PC-9 (cell line): Measurements from ENCODE around the gene HCAR3. TPM values are rescaled to one million over a fixed set of nuclear protein-coding genes. Genes with fewer than 3 reads are reported as not detected.
A peak's percentile ranks its signal among the peaks of the same experiment; 100 is the strongest.
"Not testable (repeated sequence)": the region's sequence is repeated elsewhere in the genome, so short reads cannot be mapped to it uniquely, and the experiment has no call there.

ENCODE experiments used
- BruUV-seq: library from RNA; stranded (reverse); fragments of 400-500 nt; replicated peaks from 2 replicates; lab custom pipeline; 2021; lab: Mats Ljungman, UMichigan
- CTCF ChIA-PET: fragments of 300-600 bp; sonication (Branson Sonifier 250); formaldehyde crosslinking; loops from one replicate; lab custom pipeline; 2022; ENCODE audit warnings: antibody characterized with exemption; lab: Charles Lee
- POLR2A ChIA-PET: fragments of 300-600 bp; sonication (Branson Sonifier 250); formaldehyde crosslinking; loops from one replicate; lab custom pipeline; 2022; ENCODE audit warnings: antibody characterized with exemption; ENCODE audit not compliant: unreplicated experiment; lab: Charles Lee
- DNase-seq, 2 experiments: peaks; one replicate each; pipeline versions ENCODE4 v3.0.0 to v3.0.0-alpha.2; 2015 to 2022; ENCODE audit warnings: mixed read lengths in 1 of 2
- H2AFZ ChIP-seq: fragments of 200-600 bp; sonication (generic); 2 replicates; pipeline ENCODE4 v1.8.1; 2017; ENCODE audit warnings: antibody characterized with exemption
- H3F3A ChIP-seq: fragments of 200-600 bp; sonication (generic); 2 replicates; pipeline ENCODE4 v1.8.1; 2017; ENCODE audit warnings: antibody characterized with exemption, mild to moderate bottlenecking, low read depth; ENCODE audit not compliant: insufficient read depth
- H3K27ac ChIP-seq: fragments of 200-600 bp; sonication (generic); 2 replicates; pipeline ENCODE4 v1.6.1; 2016; ENCODE audit warnings: mixed run types
- H3K27me3 ChIP-seq: fragments of 200-600 bp; sonication (generic); 2 replicates; pipeline ENCODE4 v1.6.1; 2016; ENCODE audit warnings: low read depth, mixed run types; ENCODE audit not compliant: insufficient read depth
- H3K36me3 ChIP-seq: fragments of 200-600 bp; sonication (generic); 2 replicates; pipeline ENCODE4 v1.6.1; 2016; ENCODE audit warnings: low read depth, mixed run types
- H3K4me1 ChIP-seq: fragments of 200-600 bp; sonication (generic); replicated peaks from 2 replicates; pipeline ENCODE4 v1.6.1; 2016; ENCODE audit warnings: mixed run types; ENCODE audit not compliant: insufficient read depth
- H3K4me2 ChIP-seq: fragments of 200-600 bp; sonication (generic); 2 replicates; pipeline ENCODE4 v1.6.1; 2017; ENCODE audit warnings: mixed run types
- H3K4me3 ChIP-seq: fragments of 200-600 bp; sonication (generic); 2 replicates; pipeline ENCODE4 v1.6.1; 2016; ENCODE audit warnings: mixed run types
- H3K79me2 ChIP-seq: fragments of 200-600 bp; sonication (generic); 2 replicates; pipeline ENCODE4 v1.6.1; 2017; ENCODE audit warnings: low read depth, mixed run types
- H3K9me2 ChIP-seq: fragments of 200-600 bp; sonication (generic); 2 replicates; pipeline ENCODE4 v1.8.1; 2017; ENCODE audit warnings: mild to moderate bottlenecking; ENCODE audit not compliant: insufficient read depth
- H3K9me3 ChIP-seq: fragments of 200-600 bp; sonication (generic); 2 replicates; pipeline ENCODE4 v1.8.1; 2016; ENCODE audit warnings: low read depth; ENCODE audit not compliant: insufficient read depth
- H4K20me1 ChIP-seq: fragments of 200-600 bp; sonication (generic); 2 replicates; pipeline ENCODE4 v1.8.1; 2017; ENCODE audit not compliant: insufficient read depth
- EZH2 ChIP-seq: fragments of 200-600 bp; sonication (generic); IDR thresholded peaks from 2 replicates; pipeline ENCODE4 v1.8.0; 2017; ENCODE audit warnings: antibody characterized with exemption, low read depth
- intact Hi-C: fragments of 100-400 bp; cut with micrococcal nuclease; formaldehyde crosslinking; loops from one replicate; pipeline ENCODE4 v1.10.0; 2022; ENCODE audit not compliant: unreplicated experiment
- total RNA-seq: library from RNA; stranded (reverse); gene quantifications from 2 replicates; pipeline ENCODE4 v1.2.3, GENCODE V29; 2021
- TF ChIP-seq, protein P1 (sequence below): fragments of 200-600 bp; sonication (generic); conservative IDR thresholded peaks from 2 replicates; pipeline ENCODE4 v1.6.1; 2017; ENCODE audit warnings: mixed run types, antibody characterized with exemption, mild to moderate bottlenecking, moderate library complexity

HCAR3 gene
- total RNA-seq, 1 experiment from 2014 or later = 0.44 TPM

DNA sequence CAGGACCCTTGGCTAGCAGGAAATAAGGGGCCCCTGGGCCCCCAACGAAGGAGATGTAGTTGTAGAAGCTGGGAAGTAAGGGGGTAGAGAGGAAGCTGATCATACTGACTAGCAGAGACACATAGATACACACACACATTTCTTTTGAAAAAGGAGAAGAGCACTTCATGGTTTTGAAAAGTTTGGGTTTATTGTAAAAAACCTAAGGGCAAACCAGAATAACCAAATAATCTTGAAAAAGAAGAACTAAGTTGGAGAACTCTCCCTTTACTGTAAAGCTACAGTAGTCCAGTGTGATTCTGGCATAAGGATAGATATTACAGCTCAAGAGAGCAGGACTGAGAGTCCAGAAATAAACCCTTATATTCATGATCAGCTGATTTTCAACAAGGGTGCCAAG, 5.8 kb upstream of the HCAR3 start:
- Histone ChIP-seq H3K36me3 (no peaks in the 10 kb centered on the region), H3K9me3 (no peaks in the 10 kb centered on the region), H3F3A (peaks cover 30% of the 10 kb centered on the region), H3K79me2 (peaks cover 31% of the 10 kb centered on the region), H3K4me1 (peaks cover 29% of the 10 kb centered on the region), H3K4me3 (no peak overlapping the region), H2AFZ (no peak overlapping the region), H3K27me3 (no peaks in the 10 kb centered on the region), H4K20me1 (no peaks in the 10 kb centered on the region), H3K9me2 (no peaks in the 10 kb centered on the region), H3K4me2 (no peak overlapping the region), H3K27ac (no peak overlapping the region)
- ChIA-PET POLR2A (no interaction called here), CTCF (no interaction called here)
- BruUV-seq = no TSS peak
- DNase-seq = no peak
- intact Hi-C loops = no loop called here
- no peak for TF ChIP-seq EZH2
- TF ChIP-seq, protein P1, sequence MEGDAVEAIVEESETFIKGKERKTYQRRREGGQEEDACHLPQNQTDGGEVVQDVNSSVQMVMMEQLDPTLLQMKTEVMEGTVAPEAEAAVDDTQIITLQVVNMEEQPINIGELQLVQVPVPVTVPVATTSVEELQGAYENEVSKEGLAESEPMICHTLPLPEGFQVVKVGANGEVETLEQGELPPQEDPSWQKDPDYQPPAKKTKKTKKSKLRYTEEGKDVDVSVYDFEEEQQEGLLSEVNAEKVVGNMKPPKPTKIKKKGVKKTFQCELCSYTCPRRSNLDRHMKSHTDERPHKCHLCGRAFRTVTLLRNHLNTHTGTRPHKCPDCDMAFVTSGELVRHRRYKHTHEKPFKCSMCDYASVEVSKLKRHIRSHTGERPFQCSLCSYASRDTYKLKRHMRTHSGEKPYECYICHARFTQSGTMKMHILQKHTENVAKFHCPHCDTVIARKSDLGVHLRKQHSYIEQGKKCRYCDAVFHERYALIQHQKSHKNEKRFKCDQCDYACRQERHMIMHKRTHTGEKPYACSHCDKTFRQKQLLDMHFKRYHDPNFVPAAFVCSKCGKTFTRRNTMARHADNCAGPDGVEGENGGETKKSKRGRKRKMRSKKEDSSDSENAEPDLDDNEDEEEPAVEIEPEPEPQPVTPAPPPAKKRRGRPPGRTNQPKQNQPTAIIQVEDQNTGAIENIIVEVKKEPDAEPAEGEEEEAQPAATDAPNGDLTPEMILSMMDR = no peak

DNA sequence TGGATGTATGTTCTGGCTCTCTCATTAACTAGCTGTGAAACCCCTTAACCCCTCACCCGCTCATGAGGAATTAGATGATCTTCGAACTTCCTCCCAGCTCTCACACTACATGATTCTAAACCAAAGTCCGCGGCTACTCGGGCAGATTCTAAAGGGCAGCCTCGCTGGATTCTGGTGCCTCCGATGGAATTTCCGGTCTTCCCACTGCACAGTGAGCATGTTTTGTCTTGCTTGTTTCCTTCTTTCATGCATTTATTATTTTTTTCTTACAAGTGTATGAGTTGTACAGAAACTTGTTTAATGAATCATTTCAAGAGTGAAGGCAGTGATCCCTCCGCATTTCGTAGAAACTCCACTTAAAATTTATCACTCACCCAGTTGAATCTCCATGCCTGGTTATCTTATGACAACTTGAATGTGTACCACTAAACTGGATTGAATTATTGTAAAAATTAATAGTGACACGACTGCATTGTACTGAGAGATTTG, 4.5 kb upstream of the HCAR3 start:
- H3K9me3 ChIP-seq = no peaks in the 10 kb centered on the region
- ChIA-PET POLR2A (interaction anchor here (0.6 kb wide), 1 partner anchor 446 kb away, joined by 3 read pairs; no protein-coding TSS in a partner anchor), CTCF (no interaction called here)
- H3K27ac ChIP-seq = 0 out of 2 replicates have a peak overlapping the region, but pooled peaks have one; percentile 4
- no peak overlapping the region for H2AFZ ChIP-seq
- H3K36me3 ChIP-seq = no peaks in the 10 kb centered on the region
- H3K4me1 ChIP-seq = peaks cover 22% of the 10 kb centered on the region
- no peak overlapping the region for H3K4me3 ChIP-seq
- intact Hi-C loops = no loop called here
- no peaks in the 10 kb centered on the region for H3K27me3 ChIP-seq
- no peaks in the 10 kb centered on the region for H4K20me1 ChIP-seq
- H3K9me2 ChIP-seq = no peaks in the 10 kb centered on the region
- no TSS peak for BruUV-seq
- no peak overlapping the region for H3K4me2 ChIP-seq
- H3F3A ChIP-seq = peaks cover 17% of the 10 kb centered on the region
- DNase-seq = peak in 1 of 2 experiments; percentile 38
- H3K79me2 ChIP-seq = peaks cover 22% of the 10 kb centered on the region
- TF ChIP-seq, protein P1 = no peak
- TF ChIP-seq EZH2 = no peak

DNA sequence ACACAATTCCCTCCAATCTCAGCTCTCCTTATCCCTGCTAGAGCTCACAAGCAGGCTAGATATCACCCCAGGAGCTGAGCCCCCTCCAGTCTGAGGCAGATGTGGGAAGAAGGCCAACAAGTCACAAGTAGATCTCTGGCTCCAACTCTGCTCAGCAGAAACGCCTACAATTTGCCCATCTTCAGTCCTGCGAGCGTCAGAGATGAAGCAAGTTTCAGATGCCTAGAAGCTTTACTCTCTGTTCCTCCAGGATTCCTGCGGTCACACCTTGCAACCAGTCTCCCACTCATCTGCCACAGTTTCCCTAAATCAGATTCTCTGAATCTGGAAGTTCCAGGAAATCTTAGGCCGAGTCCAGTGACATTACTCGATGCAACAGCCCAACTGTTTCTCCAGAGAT, 1.4 kb downstream of the HCAR3 start:
- H3K79me2 ChIP-seq, H3K9me2 ChIP-seq, DNase-seq, H3F3A ChIP-seq, H3K4me3 ChIP-seq, H2AFZ ChIP-seq, H3K9me3 ChIP-seq, CTCF ChIA-PET, BruUV-seq, H4K20me1 ChIP-seq, H3K27me3 ChIP-seq, intact Hi-C loops, H3K36me3 ChIP-seq, H3K27ac ChIP-seq, POLR2A ChIA-PET: not testable (repeated sequence)
- Histone ChIP-seq H3K4me2 (0 out of 2 replicates have a peak overlapping the region, but pooled peaks have one; percentile 23), H3K4me1 (peaks cover 23% of the 10 kb centered on the region)

DNA sequence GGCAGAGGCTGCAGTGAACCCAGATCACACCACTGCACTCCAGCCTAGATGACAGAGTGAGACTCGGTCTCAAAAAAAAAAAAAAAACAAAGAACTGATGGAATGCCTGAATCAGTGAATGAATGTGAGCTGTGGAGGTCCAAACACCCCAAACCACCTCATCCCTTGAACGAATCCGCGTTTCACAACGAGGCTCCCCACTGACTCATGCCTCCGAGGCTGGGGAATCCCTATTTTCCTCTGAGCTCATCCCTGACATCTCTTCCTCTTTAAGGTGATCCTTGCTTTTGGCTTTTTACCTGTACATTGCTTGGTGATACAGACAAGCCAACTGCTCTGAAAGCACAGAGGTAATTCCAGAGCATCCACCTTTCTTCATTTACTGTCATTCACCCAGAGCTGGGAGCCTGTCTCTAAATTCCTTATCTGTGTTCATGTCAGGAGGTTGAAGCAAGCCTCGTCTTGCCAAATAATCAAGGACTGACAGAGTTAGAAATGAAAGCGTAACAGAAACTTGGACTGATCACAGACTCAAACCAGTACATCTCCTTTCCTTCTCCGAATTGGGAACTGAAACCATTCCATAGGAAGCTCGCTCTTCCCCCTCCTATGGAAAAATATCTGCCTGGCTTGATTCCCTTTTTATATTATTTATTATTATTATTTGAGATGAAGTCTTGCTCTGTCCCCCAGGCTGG, 3.0 kb downstream of the HCAR3 start:
- BruUV-seq, CTCF ChIA-PET: not testable (repeated sequence)

DNA sequence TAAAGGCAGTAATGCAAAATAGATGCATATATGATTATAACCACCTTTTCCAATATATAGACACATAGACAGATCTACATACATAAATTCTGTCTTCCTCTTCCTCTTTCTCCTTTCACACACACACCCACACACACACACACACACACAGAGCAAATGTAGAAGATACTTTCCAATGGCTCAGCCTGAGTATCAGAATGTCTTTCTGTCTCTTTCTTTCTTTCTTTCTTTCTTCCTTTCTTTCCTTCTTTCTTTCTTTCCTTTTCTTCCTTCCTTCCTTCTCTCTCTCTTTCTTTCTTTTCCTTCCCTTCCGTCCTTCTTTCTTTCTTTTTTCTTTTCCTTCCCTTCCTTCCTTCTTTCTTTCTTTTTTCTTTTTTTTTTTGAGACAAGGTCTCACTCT, 5.3 kb downstream of the HCAR3 start:
- H3K4me2 ChIP-seq = peak overlapping the region; percentile 72
- H4K20me1 ChIP-seq, H3K9me2 ChIP-seq, DNase-seq, POLR2A ChIA-PET, H3K27me3 ChIP-seq, H2AFZ ChIP-seq, H3K4me3 ChIP-seq, intact Hi-C loops, BruUV-seq, H3K79me2 ChIP-seq, H3K9me3 ChIP-seq, H3K36me3 ChIP-seq: not testable (repeated sequence)
- CTCF ChIA-PET = interaction anchor here (0.7 kb wide), 1 partner anchor 21 kb away, joined by 22 read pairs; no protein-coding TSS in a partner anchor
- peak overlapping the region; percentile 63 for H3K27ac ChIP-seq
- H3K4me1 ChIP-seq = peaks cover 43% of the 10 kb centered on the region
- peaks cover 23% of the 10 kb centered on the region; the same call in 1 of the 2 replicates for H3F3A ChIP-seq

More for the DNA sequence above, 3.0 kb downstream of the HCAR3 start:
- H3K9me3 ChIP-seq, H4K20me1 ChIP-seq, intact Hi-C loops, H3K4me3 ChIP-seq, DNase-seq, H3K27me3 ChIP-seq, H3K36me3 ChIP-seq, H3K27ac ChIP-seq, H3K79me2 ChIP-seq, POLR2A ChIA-PET, H2AFZ ChIP-seq, H3K4me2 ChIP-seq, H3K9me2 ChIP-seq: not testable (repeated sequence)
- peaks cover 12% of the 10 kb centered on the region; the same call in 1 of the 2 replicates for H3F3A ChIP-seq
- H3K4me1 ChIP-seq = peaks cover 29% of the 10 kb centered on the region
